ENCODE measurements around the gene ZBTB47.

- no peak for TF ChIP-seq EZH2phosphoT487 (IDR thresholded peaks at IDR 0.05; ENCODE audit: insufficient read depth, low read depth)
- no peak for TF ChIP-seq EZH2 (IDR thresholded peaks at IDR 0.05; ENCODE audit: insufficient read depth, poor library complexity, severe bottlenecking)
These were observed 4.5 kb upstream of the ZBTB47 start for GRCh38 chr3:42649006-42649405.

Data from GM23248 (cell line).